Activated naive CD4-positive, alpha-beta T cell treated with anti-CD3 and anti-CD28 coated beads, Interleukin-2, amount 50 U/mL, for 24 hours (primary cell): ENCODE measurements around the gene PDE6A.
"Not testable (repeated sequence)": the region's sequence is repeated elsewhere in the genome, so short reads cannot be mapped to it uniquely, and the experiment has no call there.

Experiments
- H3K27ac Mint-ChIP-seq: one replicate; pipeline ENCODE4 v1.8.0; 2021; ENCODE audit warnings: mild to moderate bottlenecking, mixed read lengths
- H3K27me3 Mint-ChIP-seq: one replicate; pipeline ENCODE4 v1.8.0; 2021; ENCODE audit warnings: mixed read lengths
- H3K36me3 Mint-ChIP-seq: one replicate; pipeline ENCODE4 v1.8.0; 2021; ENCODE audit warnings: mixed read lengths
- H3K4me1 Mint-ChIP-seq: one replicate; pipeline ENCODE4 v1.8.0; 2021; ENCODE audit warnings: mixed read lengths
- H3K4me3 Mint-ChIP-seq: one replicate; pipeline ENCODE4 v1.8.0; 2021; ENCODE audit warnings: mild to moderate bottlenecking, mixed read lengths
- H3K9me3 Mint-ChIP-seq: one replicate; pipeline ENCODE4 v1.8.0; 2021; ENCODE audit warnings: mixed read lengths

Gene PDE6A

GRCh38 chr5:149895416-149896345 is 48.9 kb downstream of the PDE6A start:
- Mint-ChIP-seq H3K27ac (no peak overlapping the region), H3K27me3 (peaks cover 1% of the 10 kb centered on the region), H3K4me1 (no peaks in the 10 kb centered on the region), H3K36me3 (no peaks in the 10 kb centered on the region), H3K4me3 (no peak overlapping the region), H3K9me3 (no peaks in the 10 kb centered on the region)

- H3K4me3 Mint-ChIP-seq = no peak overlapping the region
- H3K27ac Mint-ChIP-seq = no peak overlapping the region
These were observed 50.4 kb downstream of the PDE6A start for GRCh38 chr5:149894237-149894636.

GRCh38 chr5:149893403-149893931 is 51.1 kb downstream of the PDE6A start:
- H3K9me3 Mint-ChIP-seq = no peaks in the 10 kb centered on the region
- peaks cover 2% of the 10 kb centered on the region for H3K27me3 Mint-ChIP-seq
- no peaks in the 10 kb centered on the region for H3K4me1 Mint-ChIP-seq
- no peaks in the 10 kb centered on the region for H3K36me3 Mint-ChIP-seq
- no peak overlapping the region for H3K4me3 Mint-ChIP-seq
- no peak overlapping the region for H3K27ac Mint-ChIP-seq

More at GRCh38 chr5:149894237-149894636, 50.4 kb downstream of the PDE6A start:
- Mint-ChIP-seq H3K27me3 (peaks cover 1% of the 10 kb centered on the region), H3K36me3 (no peaks in the 10 kb centered on the region), H3K9me3 (no peaks in the 10 kb centered on the region), H3K4me1 (no peaks in the 10 kb centered on the region)

- H3K36me3 Mint-ChIP-seq = no peaks in the 10 kb centered on the region
- H3K9me3 Mint-ChIP-seq = no peaks in the 10 kb centered on the region
- H3K27ac Mint-ChIP-seq = no peak overlapping the region
- no peak overlapping the region for H3K4me3 Mint-ChIP-seq
- H3K27me3 Mint-ChIP-seq = peaks cover 2% of the 10 kb centered on the region
- H3K4me1 Mint-ChIP-seq = no peaks in the 10 kb centered on the region
These were observed 52.0 kb downstream of the PDE6A start for GRCh38 chr5:149892594-149892993.

GRCh38 chr5:149888280-149888679 is 56.3 kb downstream of the PDE6A start:
- H3K9me3 Mint-ChIP-seq = no peaks in the 10 kb centered on the region
- H3K36me3 Mint-ChIP-seq = no peaks in the 10 kb centered on the region
- peaks cover 1% of the 10 kb centered on the region for H3K27me3 Mint-ChIP-seq
- H3K4me1 Mint-ChIP-seq = no peaks in the 10 kb centered on the region
- H3K4me3 Mint-ChIP-seq = no peak overlapping the region
- H3K27ac Mint-ChIP-seq = no peak overlapping the region

- Mint-ChIP-seq H3K36me3 (no peaks in the 10 kb centered on the region), H3K4me1 (no peaks in the 10 kb centered on the region), H3K27ac (no peak overlapping the region), H3K9me3 (no peaks in the 10 kb centered on the region), H3K4me3 (no peak overlapping the region), H3K27me3 (peaks cover 1% of the 10 kb centered on the region)
These were observed 56.9 kb downstream of the PDE6A start for GRCh38 chr5:149887622-149888183.

- no peak overlapping the region for H3K4me3 Mint-ChIP-seq
- H3K4me1 Mint-ChIP-seq = no peaks in the 10 kb centered on the region
- H3K27ac Mint-ChIP-seq = no peak overlapping the region
- H3K27me3 Mint-ChIP-seq = peaks cover 1% of the 10 kb centered on the region
- H3K9me3 Mint-ChIP-seq = no peaks in the 10 kb centered on the region
- H3K36me3 Mint-ChIP-seq = no peaks in the 10 kb centered on the region
These were observed 57.7 kb downstream of the PDE6A start for GRCh38 chr5:149886692-149887470.

- Mint-ChIP-seq H3K36me3 (no peaks in the 10 kb centered on the region), H3K27ac (no peak overlapping the region), H3K4me3 (no peak overlapping the region), H3K27me3 (peaks cover 1% of the 10 kb centered on the region), H3K9me3 (no peaks in the 10 kb centered on the region), H3K4me1 (no peaks in the 10 kb centered on the region)
These were observed 58.5 kb downstream of the PDE6A start for GRCh38 chr5:149886060-149886459.

- Mint-ChIP-seq H3K4me3 (no peak overlapping the region), H3K4me1 (no peaks in the 10 kb centered on the region), H3K9me3 (no peaks in the 10 kb centered on the region), H3K27me3 (peaks cover 1% of the 10 kb centered on the region), H3K36me3 (no peaks in the 10 kb centered on the region), H3K27ac (no peak overlapping the region)
These were observed 59.1 kb downstream of the PDE6A start for GRCh38 chr5:149885513-149885912.

GRCh38 chr5:149883550-149883949 is 61.0 kb downstream of the PDE6A start:
- H3K9me3 Mint-ChIP-seq = peaks cover 5% of the 10 kb centered on the region
- no peak overlapping the region for H3K4me3 Mint-ChIP-seq
- H3K36me3 Mint-ChIP-seq = no peaks in the 10 kb centered on the region
- H3K27me3 Mint-ChIP-seq = peaks cover 5% of the 10 kb centered on the region
- no peak overlapping the region for H3K27ac Mint-ChIP-seq
- no peaks in the 10 kb centered on the region for H3K4me1 Mint-ChIP-seq

- H3K4me1 Mint-ChIP-seq, H3K4me3 Mint-ChIP-seq, H3K36me3 Mint-ChIP-seq, H3K27ac Mint-ChIP-seq, H3K9me3 Mint-ChIP-seq, H3K27me3 Mint-ChIP-seq: not testable (repeated sequence)
These were observed 62.0 kb downstream of the PDE6A start for GRCh38 chr5:149882633-149883032.

GRCh38 chr5:149881874-149882273 is 62.7 kb downstream of the PDE6A start:
- Mint-ChIP-seq H3K9me3 (peaks cover 5% of the 10 kb centered on the region), H3K36me3 (no peaks in the 10 kb centered on the region), H3K4me3 (no peak overlapping the region), H3K27me3 (peaks cover 4% of the 10 kb centered on the region), H3K27ac (no peak overlapping the region), H3K4me1 (no peaks in the 10 kb centered on the region)

- Mint-ChIP-seq H3K27me3 (peaks cover 4% of the 10 kb centered on the region), H3K36me3 (no peaks in the 10 kb centered on the region), H3K9me3 (peaks cover 5% of the 10 kb centered on the region), H3K27ac (no peak overlapping the region), H3K4me1 (no peaks in the 10 kb centered on the region), H3K4me3 (no peak overlapping the region)
These were observed 63.4 kb downstream of the PDE6A start for GRCh38 chr5:149881069-149881622.

GRCh38 chr5:149879593-149879992 is 65.0 kb downstream of the PDE6A start:
- not testable (repeated sequence) for H3K4me1 Mint-ChIP-seq, H3K27me3 Mint-ChIP-seq, H3K36me3 Mint-ChIP-seq, H3K9me3 Mint-ChIP-seq, H3K4me3 Mint-ChIP-seq
- H3K27ac Mint-ChIP-seq = peak overlapping the region; percentile 83

- H3K9me3 Mint-ChIP-seq = peaks cover 5% of the 10 kb centered on the region
- H3K27ac Mint-ChIP-seq = no peak overlapping the region
- H3K4me1 Mint-ChIP-seq = no peaks in the 10 kb centered on the region
- peaks cover 4% of the 10 kb centered on the region for H3K27me3 Mint-ChIP-seq
- H3K36me3 Mint-ChIP-seq = no peaks in the 10 kb centered on the region
- H3K4me3 Mint-ChIP-seq = no peak overlapping the region
These were observed 66.2 kb downstream of the PDE6A start for GRCh38 chr5:149878371-149878770.
